Chondrocyte (in vitro differentiated cells): ENCODE results near the gene TPPP. TPM values are rescaled to one million over a fixed set of nuclear protein-coding genes. Genes with fewer than 3 reads are reported as not detected.
"Not testable (repeated sequence)": the region's sequence is repeated elsewhere in the genome, so short reads cannot be mapped to it uniquely, and the experiment has no call there.

Source experiments
- DNase-seq: peaks from one replicate; pipeline ENCODE4 v3.0.0; 2021; ENCODE audit warnings: mixed read lengths, low spot score
- H3K27ac Mint-ChIP-seq: one replicate; pipeline ENCODE4 v1.8.0; 2021; ENCODE audit warnings: mild to moderate bottlenecking, moderate library complexity, mixed read lengths; ENCODE audit not compliant: unreplicated experiment
- H3K27me3 Mint-ChIP-seq: 2 replicates; pipeline ENCODE4 v1.8.0; 2021; ENCODE audit warnings: low read depth, mixed read lengths
- H3K36me3 Mint-ChIP-seq: 2 replicates; pipeline ENCODE4 v1.8.0; 2021; ENCODE audit warnings: low read depth, mixed read lengths
- H3K4me1 Mint-ChIP-seq: 2 replicates; pipeline ENCODE4 v1.8.0; 2021; ENCODE audit warnings: low read depth, mild to moderate bottlenecking, mixed read lengths
- H3K4me3 Mint-ChIP-seq: one replicate; pipeline ENCODE4 v1.8.0; 2021; ENCODE audit warnings: mild to moderate bottlenecking, moderate library complexity, mixed read lengths; ENCODE audit not compliant: unreplicated experiment
- H3K9me3 Mint-ChIP-seq: 2 replicates; pipeline ENCODE4 v1.8.0; 2021; ENCODE audit warnings: low read depth, mixed read lengths
- CTCF ChIP-seq: fragments of 200-600 bp; sonication (generic); IDR thresholded peaks from 2 replicates; pipeline ENCODE4 v1.5.0; 2021; ENCODE audit warnings: antibody characterized with exemption, mild to moderate bottlenecking, moderate library complexity
- total RNA-seq: library from RNA; stranded (reverse); gene quantifications from 3 replicates; pipeline ENCODE4 v1.2.1, GENCODE V29; 2021

TPPP gene
- total RNA-seq, 1 donor from 2014 or later: 0.70 TPM

GRCh38 chr5:694042-694431 lies 885 bp upstream of the TPPP start:
- not testable (repeated sequence) for H3K4me3 Mint-ChIP-seq

GRCh38 chr5:692529-693041 lies 567 bp downstream of the TPPP start:
- not testable (repeated sequence) for H3K27me3 Mint-ChIP-seq, H3K36me3 Mint-ChIP-seq, H3K9me3 Mint-ChIP-seq, H3K4me3 Mint-ChIP-seq, DNase-seq, H3K27ac Mint-ChIP-seq, H3K4me1 Mint-ChIP-seq

More at GRCh38 chr5:694042-694431, 885 bp upstream of the TPPP start:
- not testable (repeated sequence) for H3K36me3 Mint-ChIP-seq, H3K27me3 Mint-ChIP-seq, H3K4me1 Mint-ChIP-seq, DNase-seq, H3K27ac Mint-ChIP-seq
- H3K9me3 Mint-ChIP-seq: peaks cover 17% of the 10 kb centered on the region

- DNase-seq: no peak
- Mint-ChIP-seq H3K4me3 (no peak overlapping the region), H3K27ac (no peak overlapping the region), H3K9me3 (no peaks in the 10 kb centered on the region), H3K36me3 (no peaks in the 10 kb centered on the region), H3K27me3 (no peaks in the 10 kb centered on the region), H3K4me1 (no peaks in the 10 kb centered on the region)
- no peak for TF ChIP-seq CTCF
These were observed 1.2 kb downstream of the TPPP start for GRCh38 chr5:691817-692528.

GRCh38 chr5:691049-691448 lies 2.1 kb downstream of the TPPP start:
- not testable (repeated sequence) for H3K27ac Mint-ChIP-seq, H3K4me3 Mint-ChIP-seq, H3K27me3 Mint-ChIP-seq, DNase-seq, H3K9me3 Mint-ChIP-seq, H3K36me3 Mint-ChIP-seq, H3K4me1 Mint-ChIP-seq

GRCh38 chr5:690293-690692 lies 2.9 kb downstream of the TPPP start:
- DNase-seq, H3K27me3 Mint-ChIP-seq, H3K9me3 Mint-ChIP-seq, H3K4me3 Mint-ChIP-seq, H3K36me3 Mint-ChIP-seq, H3K4me1 Mint-ChIP-seq, H3K27ac Mint-ChIP-seq: not testable (repeated sequence)

GRCh38 chr5:688348-689010 lies 4.7 kb downstream of the TPPP start:
- not testable (repeated sequence) for H3K9me3 Mint-ChIP-seq, H3K27me3 Mint-ChIP-seq, H3K4me1 Mint-ChIP-seq, H3K36me3 Mint-ChIP-seq, H3K4me3 Mint-ChIP-seq, H3K27ac Mint-ChIP-seq
- DNase-seq: peak; percentile 76

GRCh38 chr5:686936-687335 lies 6.2 kb downstream of the TPPP start:
- H3K9me3 Mint-ChIP-seq, H3K27me3 Mint-ChIP-seq, H3K4me3 Mint-ChIP-seq, H3K36me3 Mint-ChIP-seq, H3K27ac Mint-ChIP-seq, H3K4me1 Mint-ChIP-seq: not testable (repeated sequence)
- peak; percentile 75 for DNase-seq

- not testable (repeated sequence) for H3K4me3 Mint-ChIP-seq
These were observed 7.0 kb downstream of the TPPP start for GRCh38 chr5:686172-686523.

More at GRCh38 chr5:686172-686523, 7.0 kb downstream of the TPPP start:
- not testable (repeated sequence) for H3K27me3 Mint-ChIP-seq, H3K27ac Mint-ChIP-seq, H3K9me3 Mint-ChIP-seq, H3K4me1 Mint-ChIP-seq, H3K36me3 Mint-ChIP-seq, DNase-seq
